HG02973 (cell line): Measurements from ENCODE around the gene RASAL2.
"Not testable (repeated sequence)": the region's sequence is repeated elsewhere in the genome, so short reads cannot be mapped to it uniquely, and the experiment has no call there.

Experiments
- ATAC-seq: cut with Tn5 transposase; IDR thresholded peaks from one replicate; pipeline ENCODE4 v1.9.1; 2021; ENCODE audit warnings: moderate library complexity; ENCODE audit not compliant: unreplicated experiment

RASAL2 gene

GRCh38 chr1:178151831-178152230, 57.9 kb downstream of the RASAL2 start:
- no peak for ATAC-seq

GRCh38 chr1:178155481-178156255, 61.8 kb downstream of the RASAL2 start:
- no peak for ATAC-seq

- no peak for ATAC-seq
These were observed 67.0 kb downstream of the RASAL2 start for GRCh38 chr1:178160736-178161475.

GRCh38 chr1:178161516-178161915, 67.6 kb downstream of the RASAL2 start:
- ATAC-seq = no peak

- ATAC-seq = no peak
These were observed 71.3 kb downstream of the RASAL2 start for GRCh38 chr1:178165196-178165595.

GRCh38 chr1:178166429-178167024, 72.6 kb downstream of the RASAL2 start:
- no peak for ATAC-seq

- no peak for ATAC-seq
These were observed 74.6 kb downstream of the RASAL2 start for GRCh38 chr1:178168536-178168935.

- ATAC-seq = no peak
These were observed 75.7 kb downstream of the RASAL2 start for GRCh38 chr1:178169649-178170048.

- no peak for ATAC-seq
These were observed 79.0 kb downstream of the RASAL2 start for GRCh38 chr1:178172939-178173338.

- no peak for ATAC-seq
These were observed 80.6 kb downstream of the RASAL2 start for GRCh38 chr1:178174539-178174938.

- no peak for ATAC-seq
These were observed 86.5 kb downstream of the RASAL2 start for GRCh38 chr1:178180405-178180804.

GRCh38 chr1:178183796-178184195, 89.9 kb downstream of the RASAL2 start:
- no peak for ATAC-seq

GRCh38 chr1:178188306-178188705, 94.4 kb downstream of the RASAL2 start:
- ATAC-seq = no peak

GRCh38 chr1:178189814-178190213, 95.9 kb downstream of the RASAL2 start:
- peak; percentile 51 for ATAC-seq

- no peak for ATAC-seq
These were observed 97.0 kb downstream of the RASAL2 start for GRCh38 chr1:178190881-178191280.

- no peak for ATAC-seq
These were observed 98.8 kb downstream of the RASAL2 start for GRCh38 chr1:178192686-178193085.

- ATAC-seq = no peak
These were observed 102.7 kb downstream of the RASAL2 start for GRCh38 chr1:178196631-178197030.

GRCh38 chr1:178202095-178202494, 108.2 kb downstream of the RASAL2 start:
- ATAC-seq = not testable (repeated sequence)

GRCh38 chr1:178202546-178202945, 108.6 kb downstream of the RASAL2 start:
- not testable (repeated sequence) for ATAC-seq

GRCh38 chr1:178208269-178208856, 114.5 kb downstream of the RASAL2 start:
- ATAC-seq = not testable (repeated sequence)

- ATAC-seq = no peak
These were observed 116.0 kb downstream of the RASAL2 start for GRCh38 chr1:178209935-178210334.
